GM20000 (cell line): Measurements from ENCODE around the gene SOX14.

ENCODE experiments used
- DNase-seq: peaks from one replicate; pipeline ENCODE4 v3.0.0; 2012; ENCODE audit warnings: low spot score
- TF ChIP-seq, protein P1 (sequence below): IDR thresholded peaks from 2 replicates; pipeline ENCODE4 v1.5.1; 2012; ENCODE audit warnings: mild to moderate bottlenecking, control low read depth; ENCODE audit errors: extremely low read depth, missing control alignments

Gene SOX14

DNA sequence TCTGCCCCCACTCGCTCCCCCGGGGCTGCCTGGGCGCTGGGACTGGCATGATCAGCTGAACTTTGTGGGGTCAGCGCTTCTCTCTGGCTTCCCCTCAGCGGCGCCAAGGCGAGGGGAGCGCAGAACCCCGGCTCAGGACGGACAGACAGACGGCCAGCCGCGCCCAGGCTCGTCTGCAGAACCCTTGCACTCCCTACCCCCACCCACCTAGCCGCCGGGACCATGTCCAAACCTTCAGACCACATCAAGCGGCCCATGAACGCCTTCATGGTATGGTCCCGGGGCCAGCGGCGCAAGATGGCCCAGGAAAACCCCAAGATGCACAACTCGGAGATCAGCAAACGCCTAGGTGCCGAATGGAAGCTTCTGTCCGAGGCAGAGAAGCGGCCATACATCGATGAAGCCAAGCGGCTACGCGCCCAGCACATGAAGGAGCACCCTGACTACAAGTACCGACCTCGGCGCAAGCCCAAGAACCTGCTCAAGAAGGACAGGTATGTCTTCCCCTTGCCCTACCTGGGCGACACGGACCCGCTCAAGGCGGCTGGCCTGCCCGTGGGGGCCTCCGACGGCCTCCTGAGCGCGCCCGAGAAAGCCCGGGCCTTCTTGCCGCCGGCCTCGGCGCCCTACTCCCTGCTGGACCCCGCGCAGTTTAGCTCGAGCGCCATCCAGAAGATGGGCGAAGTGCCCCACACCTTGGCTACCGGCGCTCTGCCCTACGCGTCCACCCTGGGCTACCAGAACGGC lies 621 bp downstream of the SOX14 start:
- DNase-seq, result peak; percentile 11
- TF ChIP-seq, protein P1, sequence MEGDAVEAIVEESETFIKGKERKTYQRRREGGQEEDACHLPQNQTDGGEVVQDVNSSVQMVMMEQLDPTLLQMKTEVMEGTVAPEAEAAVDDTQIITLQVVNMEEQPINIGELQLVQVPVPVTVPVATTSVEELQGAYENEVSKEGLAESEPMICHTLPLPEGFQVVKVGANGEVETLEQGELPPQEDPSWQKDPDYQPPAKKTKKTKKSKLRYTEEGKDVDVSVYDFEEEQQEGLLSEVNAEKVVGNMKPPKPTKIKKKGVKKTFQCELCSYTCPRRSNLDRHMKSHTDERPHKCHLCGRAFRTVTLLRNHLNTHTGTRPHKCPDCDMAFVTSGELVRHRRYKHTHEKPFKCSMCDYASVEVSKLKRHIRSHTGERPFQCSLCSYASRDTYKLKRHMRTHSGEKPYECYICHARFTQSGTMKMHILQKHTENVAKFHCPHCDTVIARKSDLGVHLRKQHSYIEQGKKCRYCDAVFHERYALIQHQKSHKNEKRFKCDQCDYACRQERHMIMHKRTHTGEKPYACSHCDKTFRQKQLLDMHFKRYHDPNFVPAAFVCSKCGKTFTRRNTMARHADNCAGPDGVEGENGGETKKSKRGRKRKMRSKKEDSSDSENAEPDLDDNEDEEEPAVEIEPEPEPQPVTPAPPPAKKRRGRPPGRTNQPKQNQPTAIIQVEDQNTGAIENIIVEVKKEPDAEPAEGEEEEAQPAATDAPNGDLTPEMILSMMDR, result no peak

DNA sequence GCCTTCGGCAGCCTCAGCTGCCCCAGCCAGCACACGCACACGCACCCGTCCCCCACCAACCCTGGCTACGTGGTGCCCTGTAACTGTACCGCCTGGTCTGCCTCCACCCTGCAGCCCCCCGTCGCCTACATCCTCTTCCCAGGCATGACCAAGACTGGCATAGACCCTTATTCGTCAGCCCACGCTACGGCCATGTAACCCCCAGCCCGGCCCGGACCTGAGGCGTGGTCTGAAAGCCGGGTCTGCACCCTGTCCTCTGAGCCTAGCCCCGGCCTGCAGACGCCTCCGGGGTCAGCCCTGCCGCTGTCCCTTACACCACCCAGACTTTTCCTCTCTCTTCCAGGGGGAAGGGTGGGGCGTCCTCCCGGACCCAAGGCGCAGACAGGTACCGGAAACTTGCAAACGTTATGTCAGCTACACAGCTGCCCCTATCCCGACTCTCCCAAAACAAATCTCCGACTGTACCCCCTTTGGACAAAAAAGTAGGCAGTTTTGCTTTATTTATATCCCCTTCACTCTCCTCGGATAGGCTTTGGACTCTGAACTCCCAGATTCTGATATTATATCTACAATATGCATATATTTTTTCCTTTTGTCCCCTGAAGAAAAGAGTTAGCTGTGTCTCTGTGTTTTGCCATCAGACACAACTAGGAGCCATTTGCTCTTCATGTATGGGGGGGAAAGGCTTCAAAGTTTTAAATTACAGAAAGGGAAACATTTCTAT lies 1.4 kb downstream of the SOX14 start:
- TF ChIP-seq, protein P1, result no peak
- DNase-seq, result peak; percentile 16

DNA sequence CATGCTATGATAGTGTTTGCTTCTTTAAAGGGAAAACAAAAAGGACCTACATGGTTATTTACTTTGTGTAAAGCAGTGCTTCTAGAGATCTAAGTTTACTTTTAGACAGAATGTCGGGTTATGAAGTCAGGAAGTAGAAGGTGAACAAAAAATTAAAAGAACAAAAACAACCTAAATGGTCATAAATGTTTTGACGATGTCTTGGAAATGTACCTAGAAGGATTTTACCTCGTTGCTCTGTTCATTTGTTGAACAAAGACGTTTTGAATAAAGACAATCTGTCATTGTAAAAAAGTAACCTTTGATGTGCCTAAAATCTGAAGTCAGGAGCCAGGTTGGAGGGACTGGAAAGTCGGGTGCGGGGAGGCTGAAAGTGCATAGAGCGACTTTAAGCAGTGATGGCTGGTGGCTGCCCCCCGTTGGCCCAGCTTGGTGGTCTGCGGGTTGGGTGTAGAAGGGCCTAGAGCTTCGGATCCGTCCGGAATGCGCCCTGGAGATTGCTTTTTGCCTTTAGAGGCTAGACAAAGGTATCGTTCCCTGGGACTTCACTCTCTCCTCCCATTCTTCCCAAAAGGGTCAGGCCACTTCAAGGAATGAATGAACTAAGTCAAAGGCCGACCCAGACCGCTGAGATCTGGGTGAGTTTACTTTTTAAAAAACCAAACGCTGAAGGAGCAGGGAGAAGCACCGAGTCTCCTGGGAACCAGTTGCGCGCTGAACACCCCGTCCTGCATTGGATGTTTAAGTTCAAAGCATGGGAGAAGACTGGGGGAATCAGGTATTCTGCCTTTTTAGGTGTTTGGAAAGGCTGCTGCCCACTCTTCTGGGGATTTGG lies 2.1 kb downstream of the SOX14 start:
- DNase-seq, result peak; percentile 12
- TF ChIP-seq, protein P1, result no peak

DNA sequence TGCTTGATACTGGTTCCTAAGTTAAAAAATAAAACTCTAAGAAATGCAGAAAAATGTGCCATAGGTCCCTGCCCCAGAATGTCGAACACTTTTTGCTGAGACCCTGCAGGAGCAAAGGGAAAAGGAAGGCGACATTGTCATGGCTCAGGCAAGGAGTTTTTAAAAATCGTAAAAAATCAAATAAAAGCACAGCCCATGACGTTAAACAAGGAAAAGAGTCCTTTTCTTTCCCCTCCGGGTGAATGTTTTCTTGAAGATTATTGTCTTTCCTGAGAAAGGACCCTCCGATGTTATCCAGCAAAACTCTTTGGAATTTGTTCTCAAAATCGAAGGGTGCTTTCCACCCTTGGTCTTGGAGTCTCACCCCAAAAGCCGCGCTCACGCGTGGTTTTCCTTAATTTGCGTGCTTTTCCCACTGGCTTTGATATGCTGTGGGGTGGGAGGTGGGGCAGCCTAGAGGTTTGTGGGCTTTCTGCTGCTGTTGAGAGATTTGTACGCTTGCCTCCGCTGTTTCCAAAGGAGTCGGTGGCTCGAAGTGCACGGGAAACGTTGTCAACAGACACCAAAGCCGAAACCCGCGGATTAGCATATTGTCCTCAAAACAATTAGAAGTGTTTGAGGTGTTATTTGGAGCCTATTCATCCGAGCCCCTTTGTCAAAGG lies 2.9 kb downstream of the SOX14 start:
- TF ChIP-seq, protein P1, result no peak
- peak; percentile 8 for DNase-seq

DNA sequence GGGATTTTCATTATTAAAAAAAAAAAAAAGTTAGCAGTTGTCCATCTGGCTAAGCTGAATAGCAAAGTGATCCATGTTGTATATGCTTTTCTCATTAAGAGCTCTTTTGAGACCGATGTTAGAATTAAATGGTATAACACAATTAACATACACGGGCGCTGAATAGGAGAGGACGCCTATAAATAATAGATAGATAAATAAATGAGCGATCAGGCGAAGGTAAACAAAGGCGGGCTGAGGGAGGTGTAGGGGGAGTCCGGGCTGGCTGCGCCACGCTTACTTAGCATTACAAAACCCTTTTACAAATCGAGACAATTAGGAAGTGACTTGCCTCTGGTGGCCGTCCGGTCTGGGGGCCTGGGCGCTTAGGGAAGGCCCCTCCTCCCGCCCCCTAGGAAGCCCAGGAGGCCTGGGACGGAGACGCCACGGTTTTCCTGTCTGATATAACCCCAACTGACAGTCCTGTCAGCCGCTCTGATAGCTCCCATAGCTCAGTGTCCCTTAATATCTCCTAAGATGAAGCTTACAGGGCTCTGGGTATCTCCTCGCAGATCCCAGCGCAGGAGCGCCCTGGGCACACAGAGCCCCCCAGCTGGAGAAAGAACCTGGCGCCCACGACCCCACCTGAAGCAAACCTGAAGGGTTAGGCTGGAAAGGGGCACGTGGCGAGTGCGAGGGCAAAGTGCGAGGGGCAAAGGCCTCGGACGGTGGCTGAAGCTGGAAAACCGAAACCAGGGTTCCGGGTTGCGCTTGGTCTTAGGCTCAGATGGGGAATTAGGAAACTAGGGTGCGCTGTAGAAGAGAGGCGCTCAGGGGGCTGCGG lies 3.6 kb downstream of the SOX14 start:
- TF ChIP-seq, protein P1, result no peak
- DNase-seq, result peak; percentile 17
